ENCODE results near the gene SFXN3. TPM values are rescaled to one million over a fixed set of nuclear protein-coding genes. Genes with fewer than 3 reads are reported as not detected.

The SFXN3 gene
- total RNA-seq, 1 donor from 2014 or later = 0.09 TPM

DNA sequence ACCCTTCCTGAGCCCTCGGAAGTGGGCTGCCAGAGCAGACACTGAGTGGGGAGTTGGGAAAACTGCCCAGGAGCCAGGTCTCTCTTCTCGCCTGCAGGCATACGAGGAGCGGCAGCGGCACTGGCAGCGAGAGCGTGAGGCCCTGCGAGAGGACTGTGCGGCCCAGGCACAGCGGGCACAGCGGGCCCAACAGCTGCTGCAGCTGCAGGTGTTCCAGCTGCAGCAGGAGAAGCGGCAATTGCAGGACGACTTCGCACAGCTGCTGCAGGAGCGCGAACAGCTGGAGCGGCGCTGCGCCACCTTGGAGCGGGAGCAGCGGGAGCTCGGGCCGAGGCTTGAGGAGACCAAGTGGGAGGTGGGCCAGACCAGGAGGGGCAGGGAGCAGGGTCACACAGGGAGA lies 25.7 kb upstream of the SFXN3 start:
- no peak overlapping the region for H2AFZ ChIP-seq (replicated peaks)
- no peak overlapping the region for H3K27ac ChIP-seq
- H3F3A ChIP-seq (ENCODE audit: low read depth) = peaks cover 15% of the 10 kb centered on the region
- peaks cover 8% of the 10 kb centered on the region for H3K27me3 Mint-ChIP-seq (ENCODE audit: insufficient read depth, low read depth)
- peaks cover 19% of the 10 kb centered on the region for H3K4me1 ChIP-seq
- no peak overlapping the region for H3K4me3 Mint-ChIP-seq
- no peak overlapping the region for H3K4me2 ChIP-seq
- H3K27ac Mint-ChIP-seq = no peak overlapping the region
- no peak overlapping the region for H3K9ac ChIP-seq
- H3K9me3 ChIP-seq (ENCODE audit: low read depth) = no peaks in the 10 kb centered on the region
- H3K9me3 Mint-ChIP-seq = no peaks in the 10 kb centered on the region
- no peak overlapping the region for H3K4me3 ChIP-seq
- peaks cover 29% of the 10 kb centered on the region for H4K20me1 ChIP-seq (ENCODE audit: low read depth)
- no peaks in the 10 kb centered on the region for H3K27me3 ChIP-seq
- H3K36me3 Mint-ChIP-seq = peaks cover 10% of the 10 kb centered on the region
- H3K36me3 ChIP-seq = no peaks in the 10 kb centered on the region
- TF ChIP-seq, protein P1, sequence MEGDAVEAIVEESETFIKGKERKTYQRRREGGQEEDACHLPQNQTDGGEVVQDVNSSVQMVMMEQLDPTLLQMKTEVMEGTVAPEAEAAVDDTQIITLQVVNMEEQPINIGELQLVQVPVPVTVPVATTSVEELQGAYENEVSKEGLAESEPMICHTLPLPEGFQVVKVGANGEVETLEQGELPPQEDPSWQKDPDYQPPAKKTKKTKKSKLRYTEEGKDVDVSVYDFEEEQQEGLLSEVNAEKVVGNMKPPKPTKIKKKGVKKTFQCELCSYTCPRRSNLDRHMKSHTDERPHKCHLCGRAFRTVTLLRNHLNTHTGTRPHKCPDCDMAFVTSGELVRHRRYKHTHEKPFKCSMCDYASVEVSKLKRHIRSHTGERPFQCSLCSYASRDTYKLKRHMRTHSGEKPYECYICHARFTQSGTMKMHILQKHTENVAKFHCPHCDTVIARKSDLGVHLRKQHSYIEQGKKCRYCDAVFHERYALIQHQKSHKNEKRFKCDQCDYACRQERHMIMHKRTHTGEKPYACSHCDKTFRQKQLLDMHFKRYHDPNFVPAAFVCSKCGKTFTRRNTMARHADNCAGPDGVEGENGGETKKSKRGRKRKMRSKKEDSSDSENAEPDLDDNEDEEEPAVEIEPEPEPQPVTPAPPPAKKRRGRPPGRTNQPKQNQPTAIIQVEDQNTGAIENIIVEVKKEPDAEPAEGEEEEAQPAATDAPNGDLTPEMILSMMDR (IDR thresholded peaks at IDR 0.05) = no peak
- TF ChIP-seq EZH2 (IDR thresholded peaks at IDR 0.05) = no peak
- TF ChIP-seq EZH2phosphoT487 (IDR thresholded peaks at IDR 0.05) = no peak
- peaks cover 31% of the 10 kb centered on the region for H3K79me2 ChIP-seq (ENCODE audit: low read depth)
- no peak for DNase-seq (ENCODE audit: low spot score)
- peaks cover 14% of the 10 kb centered on the region for H3K4me1 Mint-ChIP-seq

DNA sequence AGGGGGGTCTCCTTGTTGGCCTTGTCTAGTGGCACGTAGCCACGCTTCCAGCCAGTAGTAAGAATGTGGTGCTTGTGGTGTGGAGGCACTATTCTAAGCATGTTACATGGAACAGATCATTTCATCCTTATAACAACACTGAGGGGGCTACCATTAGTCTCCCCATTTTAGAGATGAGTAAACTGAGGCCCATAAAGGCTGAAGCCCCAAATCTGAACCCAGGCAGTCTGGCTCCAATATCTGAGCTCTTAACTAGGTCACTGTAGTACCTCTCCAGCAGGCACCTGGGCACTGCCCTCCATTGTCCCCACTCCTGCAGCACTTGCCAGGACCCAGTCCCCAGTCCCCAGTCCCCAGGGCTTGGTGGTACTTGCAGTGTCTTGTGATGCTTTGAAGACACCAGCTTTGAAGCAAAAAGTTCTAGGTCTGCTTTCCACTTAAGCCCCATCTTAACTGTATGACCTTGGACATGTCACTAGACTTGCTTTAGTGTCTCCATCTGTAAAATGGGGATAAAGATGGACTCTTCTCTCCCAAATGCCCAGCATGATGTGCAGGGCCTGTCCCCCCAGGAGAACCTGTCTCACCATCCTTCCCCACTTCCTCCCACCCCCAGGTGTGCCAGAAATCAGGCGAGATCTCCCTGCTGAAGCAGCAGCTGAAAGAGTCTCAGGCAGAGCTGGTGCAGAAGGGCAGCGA lies 25.0 kb upstream of the SFXN3 start:
- H3K4me1 ChIP-seq = peaks cover 18% of the 10 kb centered on the region
- H3K4me2 ChIP-seq = no peak overlapping the region
- no peak for DNase-seq (ENCODE audit: low spot score)
- H3K9me3 ChIP-seq (ENCODE audit: low read depth) = no peaks in the 10 kb centered on the region
- H3K4me3 ChIP-seq = no peak overlapping the region
- TF ChIP-seq, protein P1 (IDR thresholded peaks at IDR 0.05) = no peak
- no peak for TF ChIP-seq EZH2 (IDR thresholded peaks at IDR 0.05)
- TF ChIP-seq EZH2phosphoT487 (IDR thresholded peaks at IDR 0.05) = no peak
- Mint-ChIP-seq H3K36me3 (peaks cover 10% of the 10 kb centered on the region), H3K27me3 (ENCODE audit: insufficient read depth, low read depth) (peaks cover 6% of the 10 kb centered on the region), H3K4me3 (no peak overlapping the region), H3K27ac (no peak overlapping the region), H3K9me3 (no peaks in the 10 kb centered on the region), H3K4me1 (peaks cover 10% of the 10 kb centered on the region)
- no peak overlapping the region for H3K9ac ChIP-seq
- peaks cover 15% of the 10 kb centered on the region for H3F3A ChIP-seq (ENCODE audit: low read depth)
- H3K79me2 ChIP-seq (ENCODE audit: low read depth) = peaks cover 25% of the 10 kb centered on the region
- H3K27me3 ChIP-seq = no peaks in the 10 kb centered on the region
- H4K20me1 ChIP-seq (ENCODE audit: low read depth) = peaks cover 29% of the 10 kb centered on the region
- peak overlapping the region; percentile 29 for H3K27ac ChIP-seq
- H2AFZ ChIP-seq (replicated peaks) = no peak overlapping the region
- no peaks in the 10 kb centered on the region for H3K36me3 ChIP-seq

DNA sequence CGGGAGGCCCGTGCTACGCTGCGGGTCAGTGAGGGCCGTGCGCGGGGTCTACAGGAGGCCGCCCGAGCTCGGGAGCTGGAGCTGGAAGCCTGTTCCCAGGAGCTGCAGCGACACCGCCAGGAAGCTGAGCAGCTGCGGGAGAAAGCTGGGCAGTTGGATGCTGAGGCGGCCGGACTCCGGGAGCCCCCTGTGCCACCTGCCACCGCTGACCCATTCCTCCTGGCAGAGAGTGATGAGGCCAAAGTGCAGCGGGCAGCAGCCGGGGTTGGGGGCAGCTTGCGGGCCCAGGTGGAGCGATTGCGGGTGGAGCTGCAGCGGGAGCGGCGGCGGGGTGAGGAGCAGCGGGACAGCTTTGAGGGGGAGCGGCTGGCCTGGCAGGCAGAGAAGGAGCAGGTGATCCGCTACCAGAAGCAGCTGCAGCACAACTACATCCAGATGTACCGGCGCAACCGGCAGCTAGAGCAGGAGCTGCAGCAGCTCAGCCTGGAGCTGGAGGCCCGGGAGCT lies 24.4 kb upstream of the SFXN3 start:
- Mint-ChIP-seq H3K36me3 (peaks cover 7% of the 10 kb centered on the region), H3K27ac (no peak overlapping the region), H3K9me3 (no peaks in the 10 kb centered on the region), H3K4me3 (no peak overlapping the region), H3K4me1 (peaks cover 8% of the 10 kb centered on the region), H3K27me3 (ENCODE audit: insufficient read depth, low read depth) (peaks cover 6% of the 10 kb centered on the region)
- Histone ChIP-seq H3K27ac (peak overlapping the region; percentile 53), H3K4me2 (no peak overlapping the region), H3K4me1 (peaks cover 14% of the 10 kb centered on the region), H4K20me1 (ENCODE audit: low read depth) (peaks cover 23% of the 10 kb centered on the region), H3K4me3 (no peak overlapping the region), H3K27me3 (no peaks in the 10 kb centered on the region), H2AFZ (replicated peaks) (no peak overlapping the region), H3K79me2 (ENCODE audit: low read depth) (peaks cover 18% of the 10 kb centered on the region), H3F3A (ENCODE audit: low read depth) (peaks cover 20% of the 10 kb centered on the region), H3K9ac (no peak overlapping the region), H3K9me3 (ENCODE audit: low read depth) (no peaks in the 10 kb centered on the region), H3K36me3 (no peaks in the 10 kb centered on the region)
- TF ChIP-seq EZH2phosphoT487 (IDR thresholded peaks at IDR 0.05) = no peak
- TF ChIP-seq EZH2 (IDR thresholded peaks at IDR 0.05) = no peak
- TF ChIP-seq, protein P1 (IDR thresholded peaks at IDR 0.05) = no peak
- no peak for DNase-seq (ENCODE audit: low spot score)
